ENCODE data around the gene STON2.

The STON2 gene

DNA sequence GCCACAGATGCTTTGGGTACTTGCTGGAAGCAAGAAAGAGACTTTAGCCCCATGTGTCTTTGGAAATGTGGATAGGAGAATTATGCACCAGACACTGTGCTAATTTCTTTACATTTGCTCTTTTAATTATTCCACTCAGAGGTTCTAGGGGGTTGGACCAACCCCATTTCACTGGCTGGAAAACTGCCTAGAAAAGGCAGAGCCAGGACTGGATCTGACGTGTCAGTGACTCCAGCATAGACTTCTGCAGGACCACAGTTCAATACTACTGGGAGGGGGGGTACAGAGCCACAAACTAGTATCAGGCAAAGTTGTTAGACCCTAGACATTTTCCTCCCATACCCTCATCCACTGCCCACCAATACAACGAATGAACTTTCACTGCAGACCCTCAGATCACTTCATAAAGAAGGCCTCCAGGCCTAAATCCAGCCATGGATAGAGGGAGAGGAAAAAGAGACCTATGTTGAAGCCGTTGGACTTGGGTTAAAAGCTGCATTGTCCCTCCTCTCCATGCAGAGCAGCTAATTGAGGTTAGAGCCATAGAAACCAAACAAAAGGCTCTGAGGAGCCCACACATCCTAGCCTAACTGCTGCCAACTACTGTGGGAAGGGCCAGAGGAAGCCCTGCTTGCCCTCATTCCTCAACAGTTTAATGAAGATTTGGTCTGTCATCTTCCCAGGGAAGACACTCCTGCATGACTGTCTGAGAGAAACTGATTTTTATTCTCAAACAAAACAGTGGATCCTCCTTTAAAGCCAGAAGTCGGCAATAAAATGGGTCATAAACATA lies 68.7 kb downstream of the STON2 start:
- no peak for DNase-seq (ENCODE audit: low read depth)

GRCh38 chr14:81330619-81331122 lies 69.5 kb downstream of the STON2 start:
- no peak for DNase-seq (ENCODE audit: low read depth)

- no peak for DNase-seq (ENCODE audit: low read depth)
Measured at GRCh38 chr14:81329640-81330381, 70.3 kb downstream of the STON2 start.

- no peak for DNase-seq (ENCODE audit: low read depth)
Measured at GRCh38 chr14:81326451-81326850, 73.7 kb downstream of the STON2 start.

DNA sequence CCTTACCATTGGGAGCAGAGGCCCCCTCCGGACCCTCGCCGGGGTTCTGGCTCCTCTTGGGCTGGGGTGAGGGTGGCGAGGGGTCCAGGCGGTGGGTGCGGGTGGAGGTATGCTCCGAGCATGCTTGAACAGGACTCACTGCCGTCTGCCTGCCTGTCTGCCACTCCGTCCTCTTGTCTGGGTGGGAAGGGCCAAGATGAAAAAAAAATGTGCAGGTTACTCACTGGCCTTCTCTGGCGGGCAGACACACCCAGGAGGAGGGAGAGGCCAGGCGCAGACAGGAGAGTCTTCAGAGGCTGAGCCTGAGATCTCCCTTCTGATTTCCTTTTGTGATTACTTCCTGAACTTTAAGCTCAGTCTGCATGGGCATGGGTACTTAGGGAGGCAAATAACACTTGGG lies 76.1 kb downstream of the STON2 start:
- no peak for DNase-seq (ENCODE audit: low read depth)

- no peak for DNase-seq (ENCODE audit: low read depth)
Measured at GRCh38 chr14:81323093-81323492, 77.0 kb downstream of the STON2 start.

DNA sequence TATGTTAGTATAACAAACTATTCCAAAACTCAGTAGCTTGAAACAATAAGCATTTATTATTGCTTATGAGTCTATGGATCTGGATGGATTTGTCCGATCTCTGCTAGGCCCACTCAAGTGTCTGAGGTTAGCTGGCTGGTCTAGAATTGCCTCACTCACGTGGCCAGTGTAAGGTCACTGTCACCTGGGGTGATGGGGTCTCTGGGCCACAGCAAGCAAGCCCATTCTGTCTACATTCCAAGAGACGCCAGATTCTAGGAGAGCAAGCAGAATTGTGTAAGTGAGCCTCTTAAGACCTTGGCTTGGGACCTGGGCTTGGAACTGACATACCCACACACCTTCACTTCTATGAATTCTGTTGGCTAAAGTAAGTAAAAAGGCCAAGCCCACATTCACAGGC lies 80.2 kb downstream of the STON2 start:
- DNase-seq (ENCODE audit: low read depth): no peak

- DNase-seq (ENCODE audit: low read depth): no peak
Measured at GRCh38 chr14:81319314-81319713, 80.8 kb downstream of the STON2 start.

DNA sequence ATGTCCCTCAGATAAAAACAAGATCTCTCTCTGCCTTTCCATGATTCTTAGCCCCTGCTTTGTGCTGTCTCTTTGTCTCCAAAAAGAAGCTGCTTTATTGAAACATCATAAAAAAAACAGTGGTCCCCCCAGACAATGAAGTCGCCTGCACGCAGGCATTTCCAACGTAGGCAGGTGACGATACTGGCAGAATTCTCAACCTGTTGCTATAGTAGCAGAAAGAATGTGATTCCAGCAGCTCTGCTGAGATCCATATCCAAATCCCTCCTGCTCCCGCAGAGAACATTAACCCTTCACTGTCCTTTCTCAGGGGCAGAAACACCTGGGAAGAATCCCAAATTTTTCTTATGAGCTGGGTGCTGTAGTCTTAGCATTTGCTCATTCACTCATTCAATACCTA lies 84.8 kb downstream of the STON2 start:
- DNase-seq (ENCODE audit: low read depth): no peak

- DNase-seq (ENCODE audit: low read depth): no peak
Measured at GRCh38 chr14:81314443-81315175, 85.5 kb downstream of the STON2 start.

DNA sequence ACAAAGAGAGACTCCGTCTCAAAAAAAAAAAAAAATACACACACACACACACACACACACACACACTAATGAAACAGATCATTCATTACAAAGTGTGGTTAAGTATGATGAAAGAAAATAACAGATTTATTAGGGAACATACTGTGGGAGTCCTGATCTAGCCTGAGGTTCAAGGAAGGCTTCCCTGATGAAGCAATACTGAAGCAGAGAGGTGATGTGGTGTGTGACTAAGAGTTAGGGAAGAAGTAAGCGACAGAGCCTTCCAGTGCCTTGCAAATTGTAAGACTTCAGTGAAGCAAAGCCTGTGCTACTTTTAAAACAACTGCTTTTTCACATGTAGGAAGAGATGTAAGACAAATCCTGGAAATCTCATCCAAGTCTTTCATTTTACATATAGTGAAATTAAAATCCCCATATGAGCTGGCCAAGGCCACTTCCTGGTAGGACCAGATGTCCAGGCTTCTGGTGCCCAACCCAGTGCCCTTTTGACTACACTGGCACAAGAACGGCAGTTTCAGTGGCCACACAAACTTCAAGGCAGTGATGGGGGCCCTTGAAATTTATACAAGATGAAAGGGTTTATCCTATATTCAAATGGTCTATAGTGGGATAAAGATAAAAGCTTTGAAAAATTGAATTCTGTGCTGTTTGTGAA lies 86.2 kb downstream of the STON2 start:
- DNase-seq (ENCODE audit: low read depth): no peak

- DNase-seq (ENCODE audit: low read depth): no peak
Measured at GRCh38 chr14:81313200-81313599, 86.9 kb downstream of the STON2 start.

DNA sequence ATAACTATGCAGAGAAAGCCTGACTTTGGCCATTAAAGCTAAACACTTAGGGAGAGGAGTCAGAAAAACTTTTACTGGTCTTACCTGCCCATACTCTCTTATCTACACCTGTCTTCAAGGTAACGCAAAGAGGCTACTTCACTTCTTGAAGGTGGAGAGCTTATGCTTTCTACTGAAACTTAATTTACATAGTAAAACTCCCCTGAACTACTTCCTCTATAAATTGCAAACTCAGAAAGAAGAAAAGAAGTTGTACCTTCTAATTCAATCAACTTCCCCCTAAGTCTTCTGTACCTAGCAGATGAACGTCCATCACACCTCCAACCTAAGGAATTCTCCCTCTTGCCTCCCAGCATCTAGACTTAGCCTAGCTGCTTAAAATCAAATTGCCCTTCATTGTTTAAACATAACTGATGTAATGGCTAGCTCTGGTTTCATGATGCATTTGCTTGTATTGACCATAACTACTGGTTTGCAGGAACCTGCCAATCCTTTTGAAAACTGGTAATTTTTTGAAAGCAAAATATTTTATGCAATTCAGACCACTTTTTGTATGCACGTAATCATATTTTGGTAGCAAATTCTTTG lies 87.7 kb downstream of the STON2 start:
- no peak for DNase-seq (ENCODE audit: low read depth)

GRCh38 chr14:81311778-81312177 lies 88.3 kb downstream of the STON2 start:
- DNase-seq (ENCODE audit: low read depth): no peak

GRCh38 chr14:81311141-81311540 lies 89.0 kb downstream of the STON2 start:
- DNase-seq (ENCODE audit: low read depth): no peak

- no peak for DNase-seq (ENCODE audit: low read depth)
Measured at GRCh38 chr14:81310606-81311005, 89.5 kb downstream of the STON2 start.

GRCh38 chr14:81309511-81309910 lies 90.6 kb downstream of the STON2 start:
- DNase-seq (ENCODE audit: low read depth): no peak

- DNase-seq (ENCODE audit: low read depth): no peak
Measured at GRCh38 chr14:81305743-81306142, 94.4 kb downstream of the STON2 start.

GRCh38 chr14:81305065-81305464 lies 95.1 kb downstream of the STON2 start:
- DNase-seq (ENCODE audit: low read depth): no peak

DNA sequence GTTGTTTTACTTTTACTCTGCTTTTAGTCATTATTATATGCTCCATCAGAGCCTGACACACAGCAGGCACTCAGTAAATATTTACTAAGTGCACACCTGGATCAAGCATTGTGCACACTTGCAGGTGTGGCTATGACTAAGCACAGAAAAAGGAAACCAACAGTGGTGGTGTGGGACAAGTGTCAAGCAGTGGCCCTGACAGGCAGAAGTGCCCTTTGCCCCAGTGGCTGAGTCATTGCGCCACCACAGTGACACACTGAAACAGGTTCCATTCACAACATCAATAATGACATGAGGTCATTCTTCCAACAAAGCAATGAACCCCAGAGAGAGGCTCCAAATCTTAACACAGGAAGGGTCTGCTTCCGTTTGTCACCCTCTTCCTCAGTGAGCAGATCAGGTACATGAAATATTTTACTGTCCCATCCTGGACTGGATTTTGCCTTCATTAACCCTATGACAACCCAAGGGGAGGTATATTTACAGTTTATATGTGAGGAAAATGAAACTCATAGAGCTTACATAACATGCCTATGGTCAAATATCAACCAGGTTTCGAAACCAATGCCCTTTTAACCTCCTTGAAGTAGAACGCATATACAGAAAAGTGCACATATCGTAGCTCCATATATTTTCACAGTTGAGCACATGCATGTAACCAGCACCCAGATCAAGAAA lies 96.7 kb downstream of the STON2 start:
- DNase-seq (ENCODE audit: low read depth): no peak

DNA sequence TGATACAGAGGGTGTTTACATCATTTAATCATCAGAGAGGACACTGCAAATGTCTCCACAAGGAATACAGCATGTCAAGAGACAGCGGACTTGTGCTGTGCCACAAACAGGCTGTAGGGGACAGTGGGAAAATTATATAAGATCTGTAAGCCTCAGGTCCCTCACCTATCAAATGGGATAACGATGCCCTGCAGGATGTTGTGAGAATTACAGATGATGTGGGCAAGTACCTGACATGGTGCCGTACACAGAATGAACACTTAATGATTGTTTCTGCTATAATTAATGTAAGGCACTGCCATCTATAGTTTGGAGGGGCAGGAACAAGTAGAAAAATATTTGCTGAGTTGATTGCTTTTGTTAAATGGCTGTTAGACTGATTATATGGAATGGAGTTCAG lies 97.5 kb downstream of the STON2 start:
- DNase-seq (ENCODE audit: low read depth): no peak

All from activated T-helper 1 cell treated with Interleukin-2 at 50 U/mL for 16 hours (primary cell).